Body of pancreas (tissue), 4 donors: Measurements from ENCODE around the gene SPTBN2. TPM values are rescaled to one million over a fixed set of nuclear protein-coding genes. Genes with fewer than 3 reads are reported as not detected.

Experiments used
- ATAC-seq: fragments of 150-250 bp; one replicate; pipeline ENCODE4 v1.9.1; 2016
- DNase-seq, 4 donors: peaks; one replicate each; pipeline ENCODE4 v3.0.0-alpha.2; 2019
- H3K27ac ChIP-seq, 4 donors: fragments of 200-600 bp; sonication (generic); 1 replicate in 3 of 4; 2 replicates in 1 of 4; pipeline versions ENCODE4 v1.5.1 to v1.6.1; 2016 to 2019; ENCODE audit warnings: mild to moderate bottlenecking in 1 of 4, mixed read lengths in 1 of 4, moderate library complexity in 1 of 4
- H3K27me3 ChIP-seq, 2 donors: fragments of 200-600 bp; sonication (generic); one replicate each; pipeline ENCODE4 v1.6.0; 2016; ENCODE audit warnings: mild to moderate bottlenecking in 1 of 2
- H3K36me3 ChIP-seq, 2 donors: fragments of 200-600 bp; sonication (generic); replicated peaks in 1 of 2; 2 replicates each; pipeline ENCODE4 v1.5.1; 2016; ENCODE audit warnings: low read depth in 2 of 2; ENCODE audit not compliant: insufficient read depth in 1 of 2
- H3K4me1 ChIP-seq: fragments of 200-600 bp; sonication (generic); one replicate; pipeline ENCODE4 v1.6.0; 2016
- H3K4me3 ChIP-seq, 2 donors: fragments of 200-600 bp; sonication (generic); 1 replicate in 1 of 2; 2 replicates in 1 of 2; pipeline ENCODE4 v1.5.1; 2016 to 2019
- H3K9me3 ChIP-seq, 3 donors: fragments of 200-600 bp; sonication (generic); 1 replicate in 2 of 3; 2 replicates in 1 of 3; pipeline ENCODE4 v1.5.1; 2016
- POLR2A ChIP-seq, 3 donors: fragments of 450-650 bp; IDR thresholded peaks; one replicate each; pipeline ENCODE4 v1.6.1; 2016; ENCODE audit warnings: antibody characterized with exemption in 3 of 3, mild to moderate bottlenecking in 2 of 3
- WGBS, 2 donors: methylation state at CpG; one replicate each; pipeline ENCODE4 v1.1.5; 2017; 5-methylcytosine and 5-hydroxymethylcytosine counted together
- intact Hi-C: fragments of 100-400 bp; cut with DNase I; formaldehyde crosslinking; loops from one replicate; pipeline ENCODE4 v1.15.1; 2023
- small RNA-seq: library from RNA; depleted of rRNA; stranded (forward); fragments of <200 nt; gene quantifications from one replicate; pipeline ENCODE3, GENCODE V24; 2016
- total RNA-seq, 2 donors: library from RNA; depleted of rRNA; stranded (reverse); fragments of >200 nt; gene quantifications; one replicate each; pipeline ENCODE4 v1.1.0, GENCODE V29; 2016
- TF ChIP-seq, protein P1 (sequence below), 7 experiments: fragments of 450-650 bp in 4 of 7; fragments of 200-600 bp in 3 of 7; sonication (generic) in 3 of 7; IDR thresholded peaks; one replicate each; pipeline ENCODE4 v1.5.1; 2016 to 2019; ENCODE audit warnings: antibody characterized with exemption in 7 of 7

The SPTBN2 gene
- total RNA-seq, 2 donors from 2014 or later = 40.0 to 52.1 TPM

DNA sequence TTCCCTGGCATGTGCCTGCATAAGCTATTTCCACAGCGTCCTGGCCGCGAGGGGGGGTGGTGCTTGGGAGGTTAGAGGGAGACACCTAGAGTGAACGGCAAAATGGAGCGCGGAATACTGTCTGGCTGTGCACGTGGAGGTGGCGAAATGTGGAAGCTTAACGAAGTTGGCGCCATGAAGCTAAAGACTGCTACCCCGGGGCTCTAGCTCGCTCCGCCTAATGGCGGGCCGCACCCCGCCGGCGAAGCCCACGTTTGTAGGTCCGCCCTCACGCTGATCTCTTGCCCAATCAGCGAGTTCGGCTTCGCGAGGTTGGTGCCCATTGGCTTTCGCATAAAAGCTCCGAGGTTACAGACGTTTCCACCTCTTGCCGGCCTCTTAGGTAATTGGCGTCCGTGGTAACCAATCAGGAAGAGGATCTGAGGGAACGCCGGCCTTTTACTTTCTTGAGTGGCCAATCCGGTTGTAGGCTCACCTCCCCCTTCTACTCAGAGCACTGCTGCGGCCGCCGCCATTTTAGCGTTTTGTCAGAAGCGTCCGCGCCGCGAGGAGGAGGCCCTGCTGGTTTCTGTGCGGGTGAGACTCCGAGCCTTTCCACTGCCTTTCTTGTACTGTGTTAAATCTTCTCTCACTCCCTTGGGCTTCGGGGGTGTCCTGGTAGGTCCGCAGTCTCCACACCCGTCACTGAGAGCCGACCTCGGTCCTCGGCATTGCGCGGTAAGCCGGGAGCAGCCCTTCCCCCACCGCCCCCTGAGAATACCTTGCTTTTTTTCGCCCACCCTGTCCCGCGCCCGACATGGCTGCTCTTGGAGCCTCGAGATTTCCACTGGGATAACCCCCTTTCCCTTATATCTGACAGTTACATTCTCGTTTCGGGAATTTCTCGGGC is 90.6 kb downstream of the SPTBN2 start, which contains the start of gene RBM4:
Gene RBM4 (plus strand): TSS at position 527 of the 889 bp plus-strand sequence. CDS start 1,009 bp downstream, outside the sequence.
- H3K27ac ChIP-seq = peak within 1 kb of the TSS; percentile 83 to 90 (median 86)
- H3K27me3 ChIP-seq = no peaks in the 10 kb centered on the region
- 0 to 1% methylated on average over 43 to 63 of the region's 63 CpGs for WGBS, 2 donors
- peak within 1 kb of the TSS; percentile 31 to 76 for H3K4me3 ChIP-seq
- no peaks in the 10 kb centered on the region for H3K36me3 ChIP-seq
- H3K4me1 ChIP-seq = peaks cover 50% of the 10 kb centered on the region
- no peaks in the 10 kb centered on the region for H3K9me3 ChIP-seq
- intact Hi-C loops = no loop called here
- TF ChIP-seq, protein P1, sequence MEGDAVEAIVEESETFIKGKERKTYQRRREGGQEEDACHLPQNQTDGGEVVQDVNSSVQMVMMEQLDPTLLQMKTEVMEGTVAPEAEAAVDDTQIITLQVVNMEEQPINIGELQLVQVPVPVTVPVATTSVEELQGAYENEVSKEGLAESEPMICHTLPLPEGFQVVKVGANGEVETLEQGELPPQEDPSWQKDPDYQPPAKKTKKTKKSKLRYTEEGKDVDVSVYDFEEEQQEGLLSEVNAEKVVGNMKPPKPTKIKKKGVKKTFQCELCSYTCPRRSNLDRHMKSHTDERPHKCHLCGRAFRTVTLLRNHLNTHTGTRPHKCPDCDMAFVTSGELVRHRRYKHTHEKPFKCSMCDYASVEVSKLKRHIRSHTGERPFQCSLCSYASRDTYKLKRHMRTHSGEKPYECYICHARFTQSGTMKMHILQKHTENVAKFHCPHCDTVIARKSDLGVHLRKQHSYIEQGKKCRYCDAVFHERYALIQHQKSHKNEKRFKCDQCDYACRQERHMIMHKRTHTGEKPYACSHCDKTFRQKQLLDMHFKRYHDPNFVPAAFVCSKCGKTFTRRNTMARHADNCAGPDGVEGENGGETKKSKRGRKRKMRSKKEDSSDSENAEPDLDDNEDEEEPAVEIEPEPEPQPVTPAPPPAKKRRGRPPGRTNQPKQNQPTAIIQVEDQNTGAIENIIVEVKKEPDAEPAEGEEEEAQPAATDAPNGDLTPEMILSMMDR (IDR thresholded peaks at IDR 0.05) = peak in 4 of 7 experiments; percentile 17 to 44 (median 24)
- peak; percentile 82 to 95 (median 94) for TF ChIP-seq POLR2A (IDR thresholded peaks at IDR 0.05)
- DNase-seq (peak; percentile 98 to 100 (median 98)), ATAC-seq (peak; percentile 98)

DNA sequence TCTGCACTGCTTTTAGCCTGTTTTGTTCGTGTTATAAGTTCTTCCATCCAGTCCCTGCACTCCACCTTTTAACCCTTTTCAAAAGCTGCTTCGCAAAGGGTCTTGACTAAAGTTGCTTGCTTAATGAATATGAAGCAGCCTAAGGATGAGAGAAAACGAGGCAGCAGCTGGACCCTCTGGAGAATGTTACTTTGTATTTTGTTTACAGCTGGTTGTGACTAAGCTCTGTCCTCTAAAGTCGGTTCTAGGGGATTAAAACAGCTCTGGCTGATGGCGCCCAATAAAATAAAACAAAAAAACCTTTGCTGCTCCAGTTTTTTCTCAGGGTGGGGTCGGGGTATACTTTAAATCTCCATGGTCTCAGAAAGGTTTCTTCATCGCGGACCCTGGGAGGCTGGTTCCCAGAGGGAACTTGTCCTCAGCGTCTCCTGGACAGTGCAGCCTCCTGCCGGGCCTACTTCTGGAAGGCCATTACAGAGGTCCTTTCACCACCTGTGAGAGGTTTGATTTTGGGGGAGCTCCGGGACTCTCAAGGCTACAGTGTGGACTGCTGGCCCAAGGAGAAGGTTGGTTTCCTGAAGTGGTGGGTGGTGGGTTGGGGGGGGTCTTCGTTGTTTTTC is 91.3 kb downstream of the SPTBN2 start:
- 52 to 56% methylated on average over 12 of the region's 12 CpGs for WGBS, 2 donors
- H3K4me3 ChIP-seq = no peak overlapping the region
- H3K36me3 ChIP-seq = no peaks in the 10 kb centered on the region
- TF ChIP-seq POLR2A (IDR thresholded peaks at IDR 0.05) = no peak
- TF ChIP-seq, protein P1 (IDR thresholded peaks at IDR 0.05) = no peak
- H3K9me3 ChIP-seq = no peaks in the 10 kb centered on the region
- ATAC-seq (peak; percentile 1), DNase-seq (peak in 1 of 4 donors; percentile 18)
- peak overlapping the region; percentile 68 to 90 (median 86) for H3K27ac ChIP-seq
- H3K27me3 ChIP-seq = no peaks in the 10 kb centered on the region
- intact Hi-C loops = no loop called here
- peaks cover 42% of the 10 kb centered on the region for H3K4me1 ChIP-seq

DNA sequence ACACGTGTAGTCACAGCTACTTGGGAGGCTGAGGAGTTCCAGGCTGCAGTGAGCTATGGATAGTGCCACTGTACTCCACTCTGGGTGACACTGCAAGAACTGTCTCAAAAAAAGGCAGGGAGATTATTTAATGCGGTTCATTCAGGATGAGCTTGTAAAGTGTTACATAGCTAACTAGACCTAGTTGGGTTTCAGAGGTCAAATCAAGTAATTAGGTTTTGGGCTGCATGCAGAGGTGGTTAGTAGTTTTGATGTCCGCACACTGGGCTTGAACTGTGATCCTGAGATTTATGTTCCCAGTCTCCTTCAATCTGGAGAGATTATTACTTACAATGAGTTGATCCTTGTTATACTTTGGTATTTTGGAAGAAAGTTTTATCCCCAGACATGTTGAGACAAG is 92.6 kb downstream of the SPTBN2 start:
- 84 to 98% methylated on average over 3 of the region's 3 CpGs for WGBS, 2 donors
- DNase-seq (no peak), ATAC-seq (no peak)
- no peak overlapping the region for H3K4me3 ChIP-seq
- H3K27ac ChIP-seq = no peak overlapping the region
- H3K36me3 ChIP-seq = no peaks in the 10 kb centered on the region
- intact Hi-C loops = no loop called here
- TF ChIP-seq POLR2A (IDR thresholded peaks at IDR 0.05) = no peak
- TF ChIP-seq, protein P1 (IDR thresholded peaks at IDR 0.05) = no peak
- H3K27me3 ChIP-seq = no peaks in the 10 kb centered on the region
- H3K9me3 ChIP-seq = no peaks in the 10 kb centered on the region
- peaks cover 30% of the 10 kb centered on the region for H3K4me1 ChIP-seq

Small RNAs within 50 kb of the gene (small RNA-seq; reads per million reads assigned to genes)
- gene RN7SL12P = not detected

Other genes starting within 250 kb of the SPTBN2 start
- gene DPP3, start 248.8 kb downstream of the SPTBN2 start, total RNA-seq = 10 to 100 TPM; 15.8 to 52.4 TPM
- gene BBS1, start 218.6 kb downstream of the SPTBN2 start, total RNA-seq = 10 to 100 TPM; 49.0 to 58.0 TPM
- 10 to 100 TPM; 15.8 to 22.3 TPM for gene ZDHHC24, start 183.2 kb downstream of the SPTBN2 start, total RNA-seq
- not detected for gene ACTN3, start 182.3 kb downstream of the SPTBN2 start, total RNA-seq
- 10 to 100 TPM; 55.8 to 61.3 TPM for gene CTSF, start 160.6 kb downstream of the SPTBN2 start, total RNA-seq
- under 1 TPM in 1 of 2 donors, not detected in 1; under 0.01 TPM for gene CCDC87, start 136.2 kb downstream of the SPTBN2 start, total RNA-seq
- 10 to 100 TPM; 26.5 to 33.9 TPM for gene CCS, start 136.0 kb downstream of the SPTBN2 start, total RNA-seq
- 10 to 100 TPM; 29.8 to 37.6 TPM for gene RBM14, start 112.6 kb downstream of the SPTBN2 start, total RNA-seq
- gene RBM4, start 90.5 kb downstream of the SPTBN2 start, total RNA-seq = 10 to 100 TPM; 44.2 to 71.1 TPM
- 10 to 100 TPM; 13.2 to 22.6 TPM for gene RBM4B, start 51.3 kb downstream of the SPTBN2 start, total RNA-seq
- gene RCE1, start 114.2 kb upstream of the SPTBN2 start, total RNA-seq = 10 to 100 TPM; 14.3 to 18.8 TPM
- 1 to 10 TPM; 2.3 to 3.0 TPM for gene LRFN4, start 127.8 kb upstream of the SPTBN2 start, total RNA-seq
- gene PC, start 229.2 kb upstream of the SPTBN2 start, total RNA-seq = 10 to 100 TPM; 12.2 to 81.7 TPM
- not detected for gene C11orf86, start 246.1 kb upstream of the SPTBN2 start, total RNA-seq